Measurements from ENCODE around the gene BST2. TPM values are rescaled to one million over a fixed set of nuclear protein-coding genes. Genes with fewer than 3 reads are reported as not detected.

Gene BST2
- total RNA-seq, 6 donors from 2014 or later: 30.4 to 197 (median 74.1) TPM

DNA sequence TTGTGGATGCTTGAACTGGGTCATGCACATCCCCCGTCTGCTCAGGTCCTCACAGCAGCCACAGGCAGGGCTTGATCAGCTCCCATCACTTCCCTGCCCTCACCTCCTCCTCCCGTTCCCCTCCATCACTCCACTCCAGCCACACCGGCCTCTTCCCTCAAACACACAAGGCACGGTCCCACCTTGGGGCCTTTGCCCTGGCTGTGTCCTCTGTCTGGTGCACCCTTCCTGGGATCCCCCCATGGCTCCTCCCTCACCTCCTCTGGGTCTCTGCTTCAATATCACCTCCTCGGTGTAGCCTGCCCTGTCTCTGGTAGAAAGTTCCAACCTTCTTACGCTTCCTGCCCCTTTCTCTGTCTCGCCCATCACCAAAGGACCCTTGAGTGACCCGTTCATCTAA, 52.0 kb downstream of the BST2 start:
- Histone ChIP-seq H3K27me3 (no peaks in the 10 kb centered on the region), H3K9me3 (no peaks in the 10 kb centered on the region), H3K4me1 (peaks cover 15 to 33% (median 24%) of the 10 kb centered on the region in 4 donors), H3K27ac (peak overlapping the region in 1 of 4 donors; percentile 49), H3K4me3 (no peak overlapping the region), H3K36me3 (no peaks in the 10 kb centered on the region)
- TF ChIP-seq POLR2A (IDR thresholded peaks at IDR 0.05): no peak
- TF ChIP-seq POLR2AphosphoS5 (IDR thresholded peaks at IDR 0.05): no peak
- TF ChIP-seq EP300 (IDR thresholded peaks at IDR 0.05): no peak
- TF ChIP-seq, protein P1, sequence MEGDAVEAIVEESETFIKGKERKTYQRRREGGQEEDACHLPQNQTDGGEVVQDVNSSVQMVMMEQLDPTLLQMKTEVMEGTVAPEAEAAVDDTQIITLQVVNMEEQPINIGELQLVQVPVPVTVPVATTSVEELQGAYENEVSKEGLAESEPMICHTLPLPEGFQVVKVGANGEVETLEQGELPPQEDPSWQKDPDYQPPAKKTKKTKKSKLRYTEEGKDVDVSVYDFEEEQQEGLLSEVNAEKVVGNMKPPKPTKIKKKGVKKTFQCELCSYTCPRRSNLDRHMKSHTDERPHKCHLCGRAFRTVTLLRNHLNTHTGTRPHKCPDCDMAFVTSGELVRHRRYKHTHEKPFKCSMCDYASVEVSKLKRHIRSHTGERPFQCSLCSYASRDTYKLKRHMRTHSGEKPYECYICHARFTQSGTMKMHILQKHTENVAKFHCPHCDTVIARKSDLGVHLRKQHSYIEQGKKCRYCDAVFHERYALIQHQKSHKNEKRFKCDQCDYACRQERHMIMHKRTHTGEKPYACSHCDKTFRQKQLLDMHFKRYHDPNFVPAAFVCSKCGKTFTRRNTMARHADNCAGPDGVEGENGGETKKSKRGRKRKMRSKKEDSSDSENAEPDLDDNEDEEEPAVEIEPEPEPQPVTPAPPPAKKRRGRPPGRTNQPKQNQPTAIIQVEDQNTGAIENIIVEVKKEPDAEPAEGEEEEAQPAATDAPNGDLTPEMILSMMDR (IDR thresholded peaks at IDR 0.05): no peak
- no peak for DNase-seq
- WGBS, 2 donors: 81 to 86% methylated on average over 8 of the region's 8 CpGs
- peak in 1 of 2 donors; percentile 36 for ATAC-seq (ENCODE audit: low FRiP score in 2 of 2)

Other genes with a start within 250 kb of the BST2 start
- 10 to 100 TPM; 21.6 to 49.3 (median 23.9) TPM for gene USE1, start 190.3 kb downstream of the BST2 start, total RNA-seq
- 10 to 100 TPM; 12.3 to 37.7 (median 25.8) TPM for gene OCEL1, start 179.4 kb downstream of the BST2 start, total RNA-seq
- 10 to 100 TPM; 55.5 to 86.8 (median 63.1) TPM for gene NR2F6, start 159.7 kb downstream of the BST2 start, total RNA-seq
- gene USHBP1, start 140.9 kb downstream of the BST2 start, total RNA-seq: 10 to 100 TPM in 4 of 6 donors, 1 to 10 TPM in 2; 9.1 to 21.4 (median 10.7) TPM
- 10 to 100 TPM; 45.1 to 95.3 (median 82.3) TPM for gene BABAM1, start 138.2 kb downstream of the BST2 start, total RNA-seq
- gene ANKLE1, start 123.7 kb downstream of the BST2 start, total RNA-seq: 10 to 100 TPM in 1 of 6 donors, 1 to 10 TPM in 3, under 1 TPM in 2; 0.57 to 13.6 (median 1.4) TPM
- gene ABHD8, start 102.2 kb downstream of the BST2 start, total RNA-seq: 10 to 100 TPM; 19.7 to 23.4 (median 21.2) TPM
- gene MRPL34, start 99.8 kb downstream of the BST2 start, total RNA-seq: 100 to 1,000 TPM in 5 of 6 donors, 10 to 100 TPM in 1; 98.3 to 176 (median 122) TPM
- gene DDA1, start 96.1 kb downstream of the BST2 start, total RNA-seq: 10 to 100 TPM; 11.5 to 42.8 (median 28.4) TPM
- gene ANO8, start 70.8 kb downstream of the BST2 start, total RNA-seq: 10 to 100 TPM in 4 of 6 donors, 1 to 10 TPM in 2; 9.0 to 45.1 (median 16.4) TPM
- gene GTPBP3, start 68.1 kb downstream of the BST2 start, total RNA-seq: 10 to 100 TPM; 14.9 to 95.3 (median 26.4) TPM
- 100 to 1,000 TPM in 1 of 6 donors, 10 to 100 TPM in 1, 1 to 10 TPM in 4; 1.0 to 103 (median 6.9) TPM for gene PLVAP, start 28.3 kb downstream of the BST2 start, total RNA-seq
- gene CCDC194, start 11.4 kb downstream of the BST2 start, total RNA-seq: 1 to 10 TPM in 2 of 6 donors, under 1 TPM in 1, not detected in 3; 0.83 to 2.2 (median 2.1) TPM
- gene MVB12A, start 14.4 kb upstream of the BST2 start, total RNA-seq: 10 to 100 TPM; 25.1 to 55.2 (median 49.1) TPM
- gene TMEM221, start 43.0 kb upstream of the BST2 start, total RNA-seq: under 1 TPM in 1 of 6 donors, not detected in 5; 0.14 TPM
- gene NXNL1, start 55.3 kb upstream of the BST2 start, total RNA-seq: not detected
- 10 to 100 TPM; 21.0 to 88.0 (median 30.8) TPM for gene SLC27A1, start 64.9 kb upstream of the BST2 start, total RNA-seq
- gene PGLS, start 106.0 kb upstream of the BST2 start, total RNA-seq: 100 to 1,000 TPM in 3 of 6 donors, 10 to 100 TPM in 3; 50.6 to 117 (median 99.7) TPM
- gene COLGALT1, start 150.0 kb upstream of the BST2 start, total RNA-seq: 100 to 1,000 TPM in 4 of 6 donors, 10 to 100 TPM in 2; 58.3 to 151 (median 116) TPM

Data from upper lobe of left lung (tissue), 6 donors.